AG09309 (cell line): ENCODE results near the gene RASSF4.

Source experiments
- DNase-seq: peaks from one replicate; pipeline ENCODE4 v3.0.0-alpha.2; 2010; ENCODE audit warnings: low read depth
- H3K4me3 ChIP-seq: 2 replicates; pipeline ENCODE4 v1.5.1; 2011; ENCODE audit warnings: mild to moderate bottlenecking, low read depth, low read length, moderate library complexity; ENCODE audit not compliant: control insufficient read depth
- CTCF ChIP-seq: IDR thresholded peaks from 2 replicates; pipeline ENCODE4 v1.5.1; 2011; ENCODE audit warnings: mild to moderate bottlenecking, low read depth, low read length, inconsistent platforms; ENCODE audit not compliant: insufficient read depth, control insufficient read depth; ENCODE audit errors: missing control alignments

RASSF4 gene

GRCh38 chr10:45040921-45041542 is 81.4 kb downstream of the RASSF4 start:
- no peak for TF ChIP-seq CTCF
- no peak overlapping the region for H3K4me3 ChIP-seq
- DNase-seq: no peak

- H3K4me3 ChIP-seq: no peak overlapping the region
- no peak for TF ChIP-seq CTCF
- no peak for DNase-seq
These were observed 84.7 kb downstream of the RASSF4 start for GRCh38 chr10:45044290-45044689.
